Left lung (tissue), 10 donors: Measurements from ENCODE around the gene RABIF. TPM values are rescaled to one million over a fixed set of nuclear protein-coding genes. Genes with fewer than 3 reads are reported as not detected.

Experiments
- ATAC-seq: fragments of 200-7000 bp; cut with Tn5 transposase; one replicate; pipeline ENCODE4 v1.9.1; 2020; ENCODE audit warnings: moderate library complexity
- DNase-seq, 4 donors: peaks; one replicate each; pipeline ENCODE4 v3.0.0-alpha.2; 2013 to 2020
- H3K27ac ChIP-seq, 2 donors: fragments of 200-600 bp; sonication (generic) in 1 of 2; one replicate each; pipeline versions ENCODE4 v1.5.0 to v1.8.0; 2020 to 2021
- H3K27me3 ChIP-seq, 2 donors: fragments of 200-600 bp; sonication (generic) in 1 of 2; one replicate each; pipeline versions ENCODE4 v1.5.0 to v1.8.0; 2020 to 2021
- H3K36me3 ChIP-seq, 2 donors: fragments of 200-600 bp; sonication (generic) in 1 of 2; one replicate each; pipeline versions ENCODE4 v1.5.0 to v1.8.0; 2020 to 2021
- H3K4me1 ChIP-seq, 2 donors: fragments of 200-600 bp; one replicate each; pipeline ENCODE4 v1.8.0; 2021
- H3K4me3 ChIP-seq, 2 donors: fragments of 200-600 bp; sonication (generic) in 1 of 2; one replicate each; pipeline versions ENCODE4 v1.5.0 to v1.8.0; 2020 to 2021; ENCODE audit warnings: mild to moderate bottlenecking in 1 of 2
- H3K9me3 ChIP-seq, 2 donors: fragments of 200-600 bp; sonication (generic) in 1 of 2; one replicate each; pipeline versions ENCODE4 v1.5.0 to v1.8.0; 2020 to 2021
- intact Hi-C, 2 donors: fragments of 100-400 bp; cut with DNase I; formaldehyde crosslinking; loops; one replicate each; pipeline versions ENCODE4 v1.11.2 to v1.14.2; 2022
- polyA plus RNA-seq, 6 donors: library from polyadenylated mRNA; unstranded; fragments of 120-200 nt; gene quantifications; one replicate each; pipeline ENCODE4 v1.2.1, GENCODE V29; 2013; ENCODE audit not compliant: insufficient read length in 6 of 6
- total RNA-seq, 2 donors: library from RNA; stranded (reverse); fragmentation: NEBNext Ultra II Directional; extraction: Animal tissue kit (Norgen Biotek cat#: 25700); gene quantifications; one replicate each; pipeline ENCODE4 v1.2.1, GENCODE V29; 2021
- TF ChIP-seq, protein P1 (sequence below), 2 donors: fragments of 200-600 bp; sonication (generic) in 1 of 2; IDR thresholded peaks; one replicate each; pipeline versions ENCODE4 v1.5.0 to v1.8.0; 2021; ENCODE audit warnings: antibody characterized with exemption in 2 of 2
- donor health status: DM: no; HTN: yes; CAD: no.
- donor health status: DM: no; HTN: no; CAD: no.

RABIF gene
- total and polyA plus RNA-seq, 8 donors = 8.1 to 15.5 (median 9.0) TPM

DNA sequence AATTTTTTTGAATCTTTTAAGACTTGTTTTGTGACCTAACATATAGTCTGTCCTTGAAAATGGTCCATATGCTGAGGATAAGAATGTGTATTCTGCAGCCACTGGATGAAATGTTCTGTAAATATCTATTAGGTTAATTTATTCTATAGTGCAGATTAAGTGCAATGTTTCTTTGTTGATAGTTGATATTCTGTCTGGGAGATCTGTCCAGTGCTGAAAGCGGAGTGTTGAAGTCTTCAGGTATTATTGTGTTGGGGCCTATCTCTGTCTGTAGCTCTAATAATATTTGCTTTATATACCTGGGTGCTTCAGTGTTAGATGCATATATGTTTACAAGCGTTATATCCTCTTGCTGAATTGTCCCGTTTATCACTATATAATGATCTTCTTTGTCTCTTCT lies 45.8 kb upstream of the RABIF start:
- Histone ChIP-seq H3K36me3 (peaks cover 0 to 6% of the 10 kb centered on the region in 2 donors), H3K4me1 (no peaks in the 10 kb centered on the region), H3K27me3 (no peaks in the 10 kb centered on the region), H3K9me3 (peaks cover 0 to 6% of the 10 kb centered on the region in 2 donors), H3K27ac (no peak overlapping the region), H3K4me3 (no peak overlapping the region)
- intact Hi-C loops = loop anchor here in 1 of 2 donors (10.0 kb wide), 1 partner anchor 60 kb away; no protein-coding TSS in a partner anchor
- TF ChIP-seq, protein P1, sequence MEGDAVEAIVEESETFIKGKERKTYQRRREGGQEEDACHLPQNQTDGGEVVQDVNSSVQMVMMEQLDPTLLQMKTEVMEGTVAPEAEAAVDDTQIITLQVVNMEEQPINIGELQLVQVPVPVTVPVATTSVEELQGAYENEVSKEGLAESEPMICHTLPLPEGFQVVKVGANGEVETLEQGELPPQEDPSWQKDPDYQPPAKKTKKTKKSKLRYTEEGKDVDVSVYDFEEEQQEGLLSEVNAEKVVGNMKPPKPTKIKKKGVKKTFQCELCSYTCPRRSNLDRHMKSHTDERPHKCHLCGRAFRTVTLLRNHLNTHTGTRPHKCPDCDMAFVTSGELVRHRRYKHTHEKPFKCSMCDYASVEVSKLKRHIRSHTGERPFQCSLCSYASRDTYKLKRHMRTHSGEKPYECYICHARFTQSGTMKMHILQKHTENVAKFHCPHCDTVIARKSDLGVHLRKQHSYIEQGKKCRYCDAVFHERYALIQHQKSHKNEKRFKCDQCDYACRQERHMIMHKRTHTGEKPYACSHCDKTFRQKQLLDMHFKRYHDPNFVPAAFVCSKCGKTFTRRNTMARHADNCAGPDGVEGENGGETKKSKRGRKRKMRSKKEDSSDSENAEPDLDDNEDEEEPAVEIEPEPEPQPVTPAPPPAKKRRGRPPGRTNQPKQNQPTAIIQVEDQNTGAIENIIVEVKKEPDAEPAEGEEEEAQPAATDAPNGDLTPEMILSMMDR (IDR thresholded peaks at IDR 0.05) = no peak
- DNase-seq (no peak), ATAC-seq (no peak)

- Histone ChIP-seq H3K9me3 (peaks cover 0 to 6% of the 10 kb centered on the region in 2 donors), H3K4me1 (no peaks in the 10 kb centered on the region), H3K27me3 (no peaks in the 10 kb centered on the region), H3K27ac (no peak overlapping the region), H3K4me3 (no peak overlapping the region), H3K36me3 (no peaks in the 10 kb centered on the region)
- TF ChIP-seq, protein P1 (IDR thresholded peaks at IDR 0.05) = no peak
- intact Hi-C loops = loop anchor here in 1 of 2 donors (10.0 kb wide), 1 partner anchor 62 kb away; no protein-coding TSS in a partner anchor
- DNase-seq (no peak), ATAC-seq (no peak)
Observed at GRCh38 chr1:202932476-202932875, 43.5 kb upstream of the RABIF start.

DNA sequence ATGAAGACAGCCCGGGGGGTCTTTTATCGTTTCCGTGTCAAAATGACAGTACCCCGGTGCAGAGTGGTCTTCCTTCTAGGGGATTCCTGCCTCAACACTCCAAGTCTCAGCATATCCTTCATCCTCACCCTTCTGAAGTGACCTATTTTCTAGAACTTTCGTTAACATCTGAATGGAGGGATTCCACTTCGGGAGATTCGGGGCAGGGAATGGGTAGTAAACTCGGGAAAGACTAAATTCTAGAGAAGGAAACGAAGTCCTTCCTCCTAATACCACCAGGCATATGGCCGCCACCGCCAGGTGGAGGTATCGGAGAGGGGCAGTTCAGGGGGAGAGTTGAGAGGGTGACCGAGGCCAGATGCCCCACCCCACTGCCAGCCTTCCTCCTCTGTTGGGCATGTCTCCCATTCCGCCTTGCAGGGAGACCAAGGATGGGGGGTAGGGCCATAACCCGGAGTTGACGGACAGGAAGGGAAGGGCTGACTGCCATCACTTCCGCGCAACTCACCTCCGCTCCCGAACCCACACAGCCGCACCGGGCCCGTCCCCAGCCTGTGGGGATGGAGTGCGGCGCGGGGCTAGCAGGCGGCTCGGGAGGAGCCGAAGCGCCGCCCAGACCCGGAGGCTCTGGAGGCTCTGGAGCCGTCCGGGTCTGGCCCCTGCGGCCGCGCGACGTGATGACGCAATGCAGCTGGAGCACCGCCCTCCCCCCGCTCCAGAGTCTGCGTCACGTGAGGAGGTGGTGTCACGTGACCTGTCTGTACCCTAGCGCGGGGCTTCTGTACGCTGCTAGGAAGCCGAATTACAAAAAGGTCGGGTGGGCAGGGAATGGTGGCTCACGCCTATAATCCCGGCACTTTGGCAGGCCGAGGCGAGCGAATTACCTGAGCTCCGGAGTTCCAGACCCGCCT lies 37.9 kb upstream of the RABIF start, which contains the start of gene KLHL12:
KLHL12 (minus strand) TSS at position 654 of the 911 bp plus-strand sequence. CDS start 2,072 bp downstream, outside the sequence.
- peaks cover 0 to 41% of the 10 kb centered on the region in 2 donors for H3K4me1 ChIP-seq
- DNase-seq = peak; percentile 97 to 99 (median 98)
- ATAC-seq = peak; percentile 98
- peak within 1 kb of the TSS; percentile 94 to 97 for H3K27ac ChIP-seq
- intact Hi-C loops = no loop called here
- H3K9me3 ChIP-seq = no peaks in the 10 kb centered on the region
- H3K27me3 ChIP-seq = no peaks in the 10 kb centered on the region
- peaks cover 0 to 14% of the 10 kb centered on the region in 2 donors for H3K36me3 ChIP-seq
- peak within 1 kb of the TSS; percentile 61 to 90 for H3K4me3 ChIP-seq
- TF ChIP-seq, protein P1 (IDR thresholded peaks at IDR 0.05) = peak; percentile 46 to 63

DNA sequence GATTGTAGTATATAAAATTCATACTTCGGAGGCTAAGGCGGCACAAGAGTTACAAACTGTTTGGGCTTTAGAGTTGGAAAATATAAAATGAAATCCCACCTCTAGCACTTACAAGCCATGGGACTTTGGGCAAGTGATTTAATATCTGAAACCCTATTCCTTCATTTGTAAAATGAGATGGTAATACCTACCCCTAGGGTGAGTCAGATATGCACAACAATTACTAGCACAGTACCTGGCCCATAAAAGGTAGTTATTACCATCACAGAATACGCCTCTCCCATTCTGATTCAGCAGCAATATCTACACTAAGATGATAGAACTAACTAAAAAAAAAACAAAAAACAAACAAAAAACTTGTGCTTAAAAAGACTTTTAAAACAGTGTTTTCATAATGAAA lies 34.6 kb upstream of the RABIF start:
- Histone ChIP-seq H3K9me3 (no peaks in the 10 kb centered on the region), H3K36me3 (peaks cover 0 to 33% of the 10 kb centered on the region in 2 donors), H3K4me1 (peaks cover 0 to 41% of the 10 kb centered on the region in 2 donors), H3K27me3 (no peaks in the 10 kb centered on the region), H3K27ac (no peak overlapping the region), H3K4me3 (no peak overlapping the region)
- DNase-seq = no peak
- intact Hi-C loops = no loop called here
- ATAC-seq = no peak
- TF ChIP-seq, protein P1 (IDR thresholded peaks at IDR 0.05) = no peak

DNA sequence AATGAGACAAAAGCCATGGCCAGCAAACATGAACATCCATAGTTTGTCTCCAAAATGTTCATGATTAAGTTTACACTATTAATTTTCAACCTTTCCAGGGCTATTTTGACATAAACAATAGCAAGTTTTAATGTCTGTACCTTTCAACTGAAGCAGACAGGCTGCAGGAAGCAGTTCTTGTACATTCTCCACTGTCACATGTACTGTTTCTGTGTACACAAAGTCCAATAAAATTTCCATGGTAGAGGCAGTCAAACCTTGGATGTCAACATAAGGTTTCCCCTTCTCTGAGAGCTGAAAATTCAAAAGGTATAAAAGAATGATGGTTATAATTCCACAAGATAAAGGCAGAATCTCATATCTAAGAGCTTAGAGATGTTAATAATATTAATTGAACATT lies 30.7 kb upstream of the RABIF start:
- ATAC-seq (no peak), DNase-seq (no peak)
- peaks cover 0 to 72% of the 10 kb centered on the region in 2 donors for H3K36me3 ChIP-seq
- H3K4me3 ChIP-seq = no peak overlapping the region
- intact Hi-C loops = no loop called here
- H3K27ac ChIP-seq = no peak overlapping the region
- TF ChIP-seq, protein P1 (IDR thresholded peaks at IDR 0.05) = no peak
- no peaks in the 10 kb centered on the region for H3K9me3 ChIP-seq
- peaks cover 0 to 23% of the 10 kb centered on the region in 2 donors for H3K4me1 ChIP-seq
- no peaks in the 10 kb centered on the region for H3K27me3 ChIP-seq
